HEK293T (cell line): Measurements from ENCODE around the gene MAPRE2.

Experiments used
- BHLHE40 ChIP-seq: fragments of 450-650 bp; IDR thresholded peaks from 2 replicates; pipeline ENCODE4 v1.6.1; 2016; ENCODE audit warnings: mild to moderate bottlenecking, moderate library complexity, borderline replicate concordance
- CTBP1 ChIP-seq: fragments of 450-650 bp; IDR thresholded peaks from 2 replicates; pipeline ENCODE4 v1.6.1; 2016; ENCODE audit warnings: borderline replicate concordance
- FOXA1 ChIP-seq: fragments of 450-650 bp; IDR thresholded peaks from 2 replicates; pipeline ENCODE4 v1.6.1; 2016; ENCODE audit warnings: mild to moderate bottlenecking
- FOXM1 ChIP-seq: fragments of 450-650 bp; IDR thresholded peaks from 2 replicates; pipeline ENCODE4 v1.6.1; 2017; ENCODE audit warnings: mild to moderate bottlenecking, borderline replicate concordance
- L3MBTL2 ChIP-seq: fragments of 450-650 bp; conservative IDR thresholded peaks from 2 replicates; pipeline ENCODE4 v1.6.1; 2016; ENCODE audit warnings: mild to moderate bottlenecking
- NFRKB ChIP-seq: fragments of 450-650 bp; IDR thresholded peaks from 2 replicates; pipeline ENCODE4 v1.6.1; 2016; ENCODE audit warnings: mild to moderate bottlenecking, moderate library complexity
- SP1 ChIP-seq: fragments of 450-650 bp; IDR thresholded peaks from 2 replicates; pipeline ENCODE4 v1.6.1; 2017
- TARDBP ChIP-seq: fragments of 450-650 bp; IDR thresholded peaks from 2 replicates; pipeline ENCODE4 v1.6.1; 2016
- ZNF384 ChIP-seq: fragments of 450-650 bp; IDR thresholded peaks from 2 replicates; pipeline ENCODE4 v1.6.1; 2016

DNA sequence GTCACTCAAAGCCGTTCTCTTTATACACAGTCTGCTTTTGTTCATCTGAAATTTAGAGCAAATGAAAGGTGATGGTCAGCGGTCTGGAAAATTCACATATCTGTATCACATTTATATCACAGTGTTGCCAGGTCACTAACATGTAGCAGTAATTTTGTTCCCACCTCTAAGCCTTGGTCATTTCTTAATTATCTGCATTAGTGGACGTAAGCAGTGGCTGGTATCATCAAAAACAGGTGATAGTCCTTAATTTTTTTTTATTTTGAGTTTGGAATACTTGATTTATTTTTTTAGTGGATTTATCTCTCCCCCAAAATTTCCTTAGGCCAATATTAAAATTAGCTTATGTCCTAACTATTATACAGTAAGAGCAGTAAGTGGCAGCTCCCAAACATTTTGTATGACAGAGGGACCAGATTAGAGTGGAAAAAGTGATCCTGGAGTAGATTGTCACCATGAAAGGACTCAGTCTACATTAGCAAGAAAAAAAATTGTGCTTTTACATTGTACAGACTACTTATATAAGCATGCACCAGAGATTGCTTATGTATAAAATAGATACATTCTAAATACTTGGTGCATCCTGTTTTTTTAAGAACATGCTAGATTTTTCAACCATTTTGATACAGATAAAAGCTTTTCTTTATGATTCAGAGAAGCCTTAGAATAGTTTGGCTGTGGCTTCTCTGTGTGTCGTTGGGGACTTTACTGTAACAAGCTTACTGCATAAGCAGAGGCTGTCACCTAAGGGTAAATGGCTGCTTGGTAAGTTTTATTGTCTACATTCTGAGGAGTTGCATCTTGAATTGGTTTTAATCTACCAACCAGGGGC lies 65.0 kb downstream of the MAPRE2 start:
- no peak for TF ChIP-seq SP1
- TF ChIP-seq FOXA1 = no peak
- TF ChIP-seq ZNF384 = no peak
- TF ChIP-seq CTBP1 = no peak
- TF ChIP-seq NFRKB = no peak
- no peak for TF ChIP-seq L3MBTL2
- TF ChIP-seq BHLHE40 = no peak
- TF ChIP-seq TARDBP = no peak
- TF ChIP-seq FOXM1 = no peak
